Measurements from ENCODE around the gene DAND5.
"Not testable (repeated sequence)": the region's sequence is repeated elsewhere in the genome, so short reads cannot be mapped to it uniquely, and the experiment has no call there.

Gene DAND5

DNA sequence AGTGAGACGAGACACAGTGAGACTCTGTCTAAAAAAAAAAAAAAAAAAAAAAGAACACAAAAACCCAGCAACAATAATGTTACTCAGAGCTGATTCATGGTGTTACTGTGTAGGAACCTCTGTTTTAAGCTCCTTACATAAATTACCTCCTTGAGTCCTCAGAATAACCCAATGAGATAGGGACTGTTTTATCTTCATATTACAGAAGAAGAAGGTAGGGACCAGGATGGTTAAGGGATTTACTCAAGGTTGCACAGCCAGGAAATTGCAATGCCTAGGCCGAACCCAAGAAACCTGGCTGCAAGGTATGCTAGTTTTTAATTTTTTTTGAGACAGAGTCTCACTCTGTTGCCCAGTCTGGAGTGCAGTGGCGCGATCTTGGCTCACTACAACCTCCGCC is 1.5 kb upstream of the DAND5 start:
- DNase-seq = no peak

DNA sequence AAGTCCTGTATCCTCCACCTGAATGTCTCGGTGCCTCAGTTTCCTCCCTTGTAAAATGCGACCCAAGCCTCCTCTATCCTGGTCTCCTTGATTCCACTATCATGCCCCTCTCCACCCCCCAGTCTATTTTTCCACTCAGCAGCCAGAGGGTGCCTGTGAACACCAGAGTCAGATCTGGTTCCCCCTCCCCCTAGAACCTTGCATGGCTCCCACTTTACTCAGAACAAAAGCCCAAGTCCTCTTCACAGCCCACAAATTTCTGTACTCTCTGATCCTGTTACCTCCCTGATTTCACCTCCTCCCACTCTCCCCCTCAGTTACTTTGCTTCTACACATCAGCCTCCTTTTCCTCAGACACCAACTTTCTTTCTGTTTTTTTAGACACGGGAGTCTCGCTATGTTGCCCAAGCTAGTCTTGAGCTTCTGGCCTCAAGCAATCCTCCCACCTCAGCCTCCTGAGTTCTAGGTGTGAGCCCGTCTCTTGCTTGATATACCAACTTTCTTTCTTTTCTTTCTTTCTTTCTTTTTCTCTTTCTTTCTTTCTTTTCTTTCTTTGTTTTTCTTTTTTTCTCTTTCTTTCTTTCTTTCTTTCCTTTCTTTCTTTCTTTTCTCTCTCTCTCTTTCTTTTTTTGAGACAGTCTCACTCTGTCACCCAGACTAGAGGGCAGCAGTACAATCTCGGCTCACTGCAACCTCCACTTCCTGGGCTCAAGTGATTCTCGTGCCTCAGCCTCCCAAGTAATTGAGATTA is 869 bp downstream of the DAND5 start:
- no peak for DNase-seq

DNA sequence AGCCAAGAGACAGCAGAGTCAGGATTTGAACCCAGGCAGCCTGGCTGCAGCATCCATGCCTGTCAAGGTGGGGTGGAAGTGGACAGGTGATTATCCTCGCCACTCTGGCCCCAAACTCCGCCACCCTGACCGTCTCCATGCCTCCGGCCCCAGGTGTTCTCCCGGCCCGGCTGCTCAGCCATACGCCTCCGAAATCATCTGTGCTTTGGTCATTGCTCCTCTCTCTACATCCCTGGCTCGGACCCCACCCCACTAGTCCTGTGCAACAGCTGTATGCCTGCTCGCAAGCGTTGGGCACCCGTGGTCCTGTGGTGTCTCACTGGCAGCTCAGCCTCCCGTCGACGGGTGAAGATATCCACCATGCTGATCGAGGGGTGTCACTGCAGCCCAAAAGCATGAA is 3.9 kb downstream of the DAND5 start:
- DNase-seq = no peak

DNA sequence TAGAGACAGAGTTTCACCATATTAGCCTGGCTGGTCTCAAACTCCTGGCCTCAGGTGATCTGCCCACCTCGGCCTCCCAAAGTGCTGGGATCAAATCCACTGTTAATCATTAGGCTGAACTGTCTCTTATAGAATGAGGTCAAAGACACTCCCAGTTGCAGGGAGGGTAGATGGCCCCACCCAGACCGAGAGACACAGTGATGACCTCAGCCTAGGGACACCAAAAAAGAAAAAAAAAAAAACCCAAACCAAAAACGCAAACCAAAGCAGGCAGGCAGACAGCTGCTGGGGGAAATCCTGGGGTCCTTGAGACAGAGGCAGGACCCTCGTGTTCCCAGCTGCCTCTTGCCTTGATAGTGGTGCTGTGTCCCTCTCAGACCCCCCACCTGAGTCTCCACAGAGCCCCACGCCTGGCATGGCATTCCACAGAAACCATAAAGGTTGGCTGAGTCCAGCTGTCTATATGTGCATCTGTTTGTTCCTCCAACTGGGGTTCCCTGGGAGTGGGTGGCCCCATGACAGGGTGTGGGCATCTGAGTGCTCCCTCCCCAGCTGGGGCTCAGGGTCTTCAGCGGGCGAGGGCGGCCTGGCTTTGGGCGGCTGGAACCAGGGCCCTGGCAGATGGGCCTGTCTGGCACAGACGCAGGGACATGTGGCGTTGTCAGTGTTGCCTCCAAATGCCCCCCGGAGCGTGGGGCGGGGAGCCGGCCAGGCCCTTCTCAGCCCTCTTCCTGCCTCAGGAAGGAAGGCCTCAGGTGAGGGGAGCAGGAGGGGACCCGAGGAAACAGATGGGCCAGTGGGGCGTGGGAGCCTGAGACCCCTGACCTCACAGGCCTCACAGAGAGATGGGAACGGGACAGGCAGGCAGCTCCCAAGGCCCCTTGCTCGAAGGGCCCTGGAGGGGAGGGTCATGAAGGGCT is 5.2 kb downstream of the DAND5 start:
- no peak for DNase-seq

DNA sequence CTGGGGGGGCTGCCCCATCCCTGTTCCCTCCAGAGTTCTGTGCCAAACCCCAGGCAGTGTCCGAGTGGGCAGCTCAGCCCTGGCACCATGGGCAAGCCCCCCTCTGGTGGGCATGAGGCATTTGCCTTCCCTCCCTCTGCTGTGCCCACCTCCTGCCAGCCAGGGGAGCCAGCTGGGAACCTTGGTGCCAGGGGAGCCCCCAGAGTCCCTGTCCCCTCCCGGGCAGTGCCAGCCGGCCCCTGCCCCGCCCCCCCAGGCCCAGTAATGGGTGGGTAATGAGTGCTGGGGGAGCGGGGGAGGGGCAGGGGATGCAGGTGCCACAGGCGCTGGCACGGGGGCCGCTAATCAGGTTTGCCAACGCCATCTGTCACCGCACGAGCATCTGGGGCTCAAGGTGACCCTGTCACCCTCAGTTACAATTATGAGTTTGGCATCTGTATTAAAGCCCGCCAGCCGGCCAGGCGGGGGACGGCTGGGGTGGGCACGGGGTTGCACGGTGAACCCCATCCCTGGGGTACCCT is 5.9 kb downstream of the DAND5 start:
- DNase-seq = no peak

- DNase-seq = not testable (repeated sequence)
These were observed 6.7 kb downstream of the DAND5 start for GRCh38 chr19:12976109-12976508.

GRCh38 chr19:12979974-12980373 is 10.6 kb downstream of the DAND5 start:
- no peak for DNase-seq

GRCh38 chr19:12982648-12983047 is 13.3 kb downstream of the DAND5 start:
- DNase-seq = no peak

- no peak for DNase-seq
These were observed 13.7 kb downstream of the DAND5 start for GRCh38 chr19:12983091-12983490.

DNA sequence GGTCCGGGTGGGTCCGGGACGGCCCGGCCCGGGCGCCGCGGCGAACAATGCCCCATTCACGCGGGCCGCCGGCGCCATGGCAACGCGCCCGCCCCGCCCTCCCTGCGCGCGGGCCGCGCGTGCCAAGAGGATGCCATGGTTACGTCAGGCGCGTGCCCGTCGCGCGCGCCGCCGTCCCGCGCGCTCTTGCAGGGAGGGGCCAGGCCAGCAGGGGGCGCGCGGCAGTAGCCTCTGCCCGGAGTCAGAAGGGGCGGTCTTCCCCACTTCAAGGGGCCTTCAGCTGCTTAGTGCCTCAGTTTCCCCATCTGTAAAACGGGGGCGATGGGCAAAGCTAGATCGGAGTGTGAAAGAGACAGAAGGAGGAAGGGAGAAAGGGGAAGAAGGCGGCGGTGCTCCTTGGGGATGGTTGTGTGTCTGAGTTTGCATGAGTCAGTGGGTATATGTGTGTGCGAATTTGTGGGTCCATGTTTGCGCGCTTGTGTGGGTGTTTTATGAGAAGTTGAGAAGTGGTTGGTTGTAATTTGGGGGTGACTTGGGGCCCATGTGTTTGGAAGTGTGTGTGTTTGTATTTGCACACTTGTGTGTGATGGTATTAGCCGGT is 14.3 kb downstream of the DAND5 start:
- peak; percentile 70 for DNase-seq

- peak; percentile 27 for DNase-seq
These were observed 14.8 kb downstream of the DAND5 start for GRCh38 chr19:12984143-12984627.

DNA sequence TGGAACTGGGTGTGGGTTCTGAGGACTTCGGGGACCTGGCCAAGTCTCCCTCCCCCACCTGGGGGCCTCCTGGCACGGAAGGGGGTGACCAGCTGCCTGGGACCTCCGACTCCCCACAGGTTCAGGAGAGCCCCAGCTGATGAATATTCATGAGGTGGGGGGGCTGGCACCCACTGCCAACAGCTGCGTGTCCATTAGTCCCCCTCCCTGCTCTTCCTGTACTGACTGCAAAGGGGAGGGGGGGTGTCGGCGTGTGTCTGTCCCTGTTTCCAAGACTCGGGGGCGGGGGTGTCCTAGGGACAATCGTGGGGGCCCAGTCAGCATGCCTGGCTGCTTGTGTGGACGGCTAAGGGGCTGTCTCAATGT is 15.3 kb downstream of the DAND5 start:
- DNase-seq = no peak

GRCh38 chr19:12985049-12985776 is 15.8 kb downstream of the DAND5 start:
- peak; percentile 23 for DNase-seq

- no peak for DNase-seq
These were observed 17.4 kb downstream of the DAND5 start for GRCh38 chr19:12986726-12987125.

GRCh38 chr19:12987190-12987589 is 17.8 kb downstream of the DAND5 start:
- DNase-seq = no peak

DNA sequence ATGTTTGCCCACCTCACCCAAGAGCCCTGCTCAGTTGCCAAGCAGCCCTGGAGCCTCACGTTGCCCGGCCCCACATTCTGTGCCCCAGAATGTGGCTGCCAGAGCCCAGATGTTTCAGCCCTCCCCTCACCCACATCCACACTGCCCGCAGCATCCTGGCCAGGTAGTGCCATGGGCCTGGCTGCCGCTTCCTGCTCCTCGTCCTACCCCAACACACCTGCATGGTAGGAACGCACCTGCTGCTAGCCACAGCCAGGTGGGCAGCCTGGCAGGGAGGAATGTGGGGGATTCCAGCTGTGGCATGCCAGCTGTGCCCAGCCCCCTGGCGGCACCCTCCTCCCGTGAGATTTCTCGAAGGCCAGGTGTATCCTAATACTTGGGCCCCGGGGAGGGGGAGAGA is 18.4 kb downstream of the DAND5 start:
- no peak for DNase-seq

GRCh38 chr19:12990431-12990830 is 21.1 kb downstream of the DAND5 start:
- no peak for DNase-seq

DNA sequence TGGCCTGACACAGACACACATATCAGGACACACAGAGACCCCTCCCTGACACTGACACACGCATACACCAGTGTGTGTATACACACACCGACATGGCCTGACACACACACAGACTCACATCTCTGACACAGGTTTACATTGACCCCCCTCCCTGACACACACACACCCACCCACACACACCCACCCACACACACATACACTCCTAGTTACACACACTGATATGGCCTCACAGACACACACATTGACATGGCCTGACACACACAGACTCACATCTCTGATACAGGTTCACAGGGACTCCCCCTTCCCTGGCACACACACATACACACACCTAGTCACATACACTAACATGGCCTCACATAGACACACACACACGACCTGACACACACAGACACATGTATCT is 21.5 kb downstream of the DAND5 start:
- no peak for DNase-seq

GRCh38 chr19:12991296-12991695 is 21.9 kb downstream of the DAND5 start:
- no peak for DNase-seq

DNA sequence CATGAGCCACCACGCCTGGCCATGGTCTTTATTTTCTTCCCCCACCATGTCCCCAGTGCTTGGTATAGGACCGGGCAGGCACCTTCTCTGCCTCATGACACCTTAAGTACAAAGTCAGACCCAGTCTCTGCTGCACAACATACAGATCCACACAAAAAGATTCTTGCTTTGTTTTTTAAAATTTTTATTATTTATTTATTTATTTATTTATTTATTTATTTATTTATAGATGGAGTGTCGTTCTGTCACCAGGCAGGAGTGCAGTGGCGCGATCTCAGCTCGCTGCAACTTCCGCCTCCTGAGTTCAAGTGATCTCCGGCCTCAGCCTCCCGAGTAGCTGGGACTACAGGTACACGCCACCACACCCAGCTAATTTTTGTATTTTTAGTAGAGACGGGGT is 23.4 kb downstream of the DAND5 start:
- no peak for DNase-seq

DNA sequence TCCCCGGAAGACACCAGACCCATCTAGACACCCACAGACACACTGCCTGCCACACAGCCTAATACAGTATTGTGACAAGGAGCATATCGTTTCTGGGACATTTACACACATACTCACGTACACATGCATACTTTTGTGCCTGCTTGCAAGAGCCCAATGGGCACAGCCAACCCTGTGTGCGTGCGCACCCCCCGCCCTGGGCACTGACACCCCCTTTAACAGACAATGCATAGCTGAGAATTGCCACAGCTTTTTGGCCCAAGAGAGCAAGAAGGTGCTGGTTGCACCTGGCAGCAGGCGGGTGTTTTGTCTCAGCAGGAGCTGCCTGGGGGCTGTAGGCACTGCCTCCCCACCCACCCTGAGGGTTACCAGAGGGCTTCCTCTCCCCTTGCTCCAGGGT is 24.2 kb downstream of the DAND5 start:
- no peak for DNase-seq

DNA sequence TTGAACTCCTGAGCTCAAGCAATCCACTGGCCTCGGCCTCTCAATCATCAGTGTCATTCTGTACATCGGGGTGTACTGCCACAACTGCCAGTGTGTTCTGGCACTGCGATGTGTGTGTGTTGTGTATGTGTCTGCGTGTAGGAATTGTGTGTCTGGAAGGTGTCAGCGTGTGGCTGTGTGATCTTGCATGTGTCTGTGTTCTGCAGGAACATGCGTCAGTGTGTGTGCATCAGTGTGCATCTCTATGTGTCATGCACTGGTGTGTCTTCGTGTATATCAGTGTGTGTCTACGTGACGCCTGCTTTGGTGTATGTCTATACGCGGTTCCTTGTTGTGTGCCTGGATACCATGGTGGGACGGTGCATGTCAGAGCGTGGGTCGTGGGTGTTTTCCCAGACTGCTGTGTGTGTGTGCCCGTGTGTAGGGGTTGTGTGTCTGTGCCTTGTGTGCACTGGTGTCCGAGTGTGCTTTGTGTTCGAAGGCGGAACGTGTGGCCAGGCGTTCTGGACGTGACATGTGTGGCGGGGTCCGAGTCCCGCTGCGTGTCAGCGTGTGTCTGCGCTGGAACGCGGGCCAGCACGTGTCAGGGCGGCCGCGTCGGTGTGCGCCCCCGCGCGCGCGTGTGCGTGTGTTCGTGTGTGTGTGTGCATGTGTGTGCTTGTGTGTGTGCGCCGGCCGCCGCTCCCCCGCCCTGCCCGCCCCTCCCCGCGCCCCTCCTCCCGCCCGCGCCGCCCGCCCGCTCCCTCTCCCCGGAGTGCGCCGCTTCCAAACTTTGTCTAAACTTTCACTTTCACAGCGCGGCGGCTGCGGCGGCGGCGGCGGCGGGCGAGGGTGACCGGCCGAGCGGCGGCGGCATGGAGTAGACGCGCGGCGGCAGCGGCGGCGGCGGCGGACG is 25.6 kb downstream of the DAND5 start, which contains the start of gene NFIX:
Gene NFIX, plus strand, starts transcription at position 775 of the 895 bp plus-strand sequence. CDS start 363 bp downstream, outside the sequence.
- DNase-seq = peak; percentile 48
